SK-N-SH treated with all-trans-retinoic acid at 6 μM for 48 hours (cell line): ENCODE measurements around the gene GRK5.

Source experiments
- ATAC-seq: fragments of 200-7000 bp; cut with Tn5 transposase; 3 replicates; pipeline ENCODE4 v1.9.1; 2020; ENCODE audit warnings: mild to moderate bottlenecking, moderate library complexity
- ARNTL ChIP-seq: fragments of 450-650 bp; formaldehyde crosslinking; IDR thresholded peaks from 2 replicates; pipeline ENCODE4 v1.5.0; 2020; ENCODE audit warnings: low read depth, mild to moderate bottlenecking, moderate library complexity, borderline replicate concordance
- BACH2 ChIP-seq: fragments of 250-450 bp; sonication (Bioruptor Pico); IDR thresholded peaks from 2 replicates; pipeline ENCODE4 v1.9.0; 2021; ENCODE audit warnings: mild to moderate bottlenecking, borderline replicate concordance
- CREB5 ChIP-seq: fragments of 250-450 bp; sonication (Bioruptor Pico); IDR thresholded peaks from 2 replicates; pipeline ENCODE4 v1.5.1; 2020; ENCODE audit warnings: low read depth, mild to moderate bottlenecking, moderate library complexity
- CSDC2 ChIP-seq: fragments of 250-450 bp; sonication (Bioruptor Pico); IDR thresholded peaks from 2 replicates; pipeline ENCODE4 v1.5.0; 2020; ENCODE audit warnings: mild to moderate bottlenecking, moderate library complexity
- CSRNP3 ChIP-seq: fragments of 250-450 bp; sonication (Bioruptor Pico); IDR thresholded peaks from 2 replicates; pipeline ENCODE4 v1.5.1; 2021; ENCODE audit warnings: mild to moderate bottlenecking, moderate library complexity
- ESRRG ChIP-seq: fragments of 250-450 bp; sonication (Bioruptor Pico); IDR thresholded peaks from 2 replicates; pipeline ENCODE4 v1.6.1; 2021; ENCODE audit warnings: mild to moderate bottlenecking
- GLIS3 ChIP-seq: fragments of 250-450 bp; sonication (Bioruptor Pico); IDR thresholded peaks from 2 replicates; pipeline ENCODE4 v1.5.0; 2020; ENCODE audit warnings: mild to moderate bottlenecking, moderate library complexity
- ISL1 ChIP-seq: fragments of 250-450 bp; sonication (Bioruptor Pico); IDR thresholded peaks from 2 replicates; pipeline ENCODE4 v2.1.2; 2022; ENCODE audit warnings: mild to moderate bottlenecking, moderate library complexity
- OSR1 ChIP-seq: fragments of 250-450 bp; sonication (Bioruptor Pico); IDR thresholded peaks from 2 replicates; pipeline ENCODE4 v1.8.0; 2022; ENCODE audit warnings: moderate library complexity, mild to moderate bottlenecking, inconsistent platforms
- PATZ1 ChIP-seq: fragments of 250-450 bp; sonication (Bioruptor Pico); IDR thresholded peaks from 2 replicates; pipeline ENCODE4 v1.8.0; 2020; ENCODE audit warnings: mild to moderate bottlenecking, moderate library complexity, borderline replicate concordance
- POU6F1 ChIP-seq: fragments of 250-450 bp; sonication (Bioruptor Pico); IDR thresholded peaks from 2 replicates; pipeline ENCODE4 v1.8.0; 2021; ENCODE audit warnings: low read depth, mild to moderate bottlenecking, moderate library complexity, borderline replicate concordance
- PPARA ChIP-seq: fragments of 250-450 bp; sonication (Bioruptor Pico); IDR thresholded peaks from 2 replicates; pipeline ENCODE4 v1.5.0; 2020; ENCODE audit warnings: mild to moderate bottlenecking, borderline replicate concordance
- RARB ChIP-seq: fragments of 250-450 bp; sonication (Bioruptor Pico); IDR thresholded peaks from 2 replicates; pipeline ENCODE4 v1.8.0; 2021; ENCODE audit warnings: mild to moderate bottlenecking, moderate library complexity
- SNAI2 ChIP-seq: fragments of 250-450 bp; sonication (Bioruptor Pico); IDR thresholded peaks from 2 replicates; pipeline ENCODE4 v1.5.0; 2020; ENCODE audit warnings: mild to moderate bottlenecking, moderate library complexity
- TCF4 ChIP-seq: fragments of 250-450 bp; sonication (Bioruptor Pico); IDR thresholded peaks from 2 replicates; pipeline ENCODE4 v1.8.0; 2021; ENCODE audit warnings: mild to moderate bottlenecking, moderate library complexity, borderline replicate concordance
- TSHZ2 ChIP-seq: fragments of 250-450 bp; sonication (Bioruptor Pico); IDR thresholded peaks from 2 replicates; pipeline ENCODE4 v1.5.0; 2020; ENCODE audit warnings: mild to moderate bottlenecking, moderate library complexity
- ZC3H10 ChIP-seq: fragments of 250-450 bp; sonication (Bioruptor Pico); IDR thresholded peaks from 2 replicates; pipeline ENCODE4 v1.5.1; 2021; ENCODE audit warnings: mild to moderate bottlenecking, moderate library complexity
- ZFP3 ChIP-seq: fragments of 250-450 bp; sonication (Bioruptor Pico); IDR thresholded peaks from 2 replicates; pipeline ENCODE4 v1.5.0; 2020; ENCODE audit warnings: mild to moderate bottlenecking, moderate library complexity
- ZFP30 ChIP-seq: fragments of 450-650 bp; formaldehyde crosslinking; IDR thresholded peaks from 2 replicates; pipeline ENCODE4 v1.5.0; 2022; ENCODE audit warnings: mild to moderate bottlenecking, moderate library complexity
- ZNF565 ChIP-seq: fragments of 450-650 bp; formaldehyde crosslinking; conservative IDR thresholded peaks from 2 replicates; pipeline ENCODE4 v1.5.0; 2020; ENCODE audit warnings: low read depth, mild to moderate bottlenecking, moderate library complexity
- ZNF8 ChIP-seq: fragments of 450-650 bp; formaldehyde crosslinking; IDR thresholded peaks from 2 replicates; pipeline ENCODE4 v1.5.0; 2020; ENCODE audit warnings: mild to moderate bottlenecking, moderate library complexity

GRK5 gene

GRCh38 chr10:119243967-119244366 is 36.6 kb downstream of the GRK5 start (continued):
- TF ChIP-seq PATZ1 (CRISPR knock-in tag), result no peak
- no peak for TF ChIP-seq GLIS3 (CRISPR knock-in tag)
- no peak for TF ChIP-seq ZC3H10 (CRISPR knock-in tag)
- TF ChIP-seq PPARA (CRISPR knock-in tag), result no peak
- no peak for TF ChIP-seq CREB5 (CRISPR knock-in tag)
- TF ChIP-seq, all 23 proteins: peak for 0

- ATAC-seq, result no peak
- TF ChIP-seq TCF4 (CRISPR knock-in tag) (no peak), ZFP3 (no peak), ESRRG (CRISPR knock-in tag) (no peak), PPARA (CRISPR knock-in tag) (no peak), BACH2 (CRISPR knock-in tag) (no peak), ARNTL (CRISPR knock-in tag) (no peak), ZC3H10 (CRISPR knock-in tag) (no peak), TSHZ2 (CRISPR knock-in tag) (no peak), RARB (CRISPR knock-in tag) (no peak), PATZ1 (CRISPR knock-in tag) (no peak), ZNF565 (no peak)
Observed at GRCh38 chr10:119245272-119245671, 37.9 kb downstream of the GRK5 start.

- ATAC-seq, result peak; percentile 58
- TF ChIP-seq ISL1 (CRISPR knock-in tag) (peak; percentile 49), ARNTL (CRISPR knock-in tag) (no peak)
- TF ChIP-seq, all 23 proteins: peak for 1
Observed at GRCh38 chr10:119246862-119247549, 39.6 kb downstream of the GRK5 start.

- ATAC-seq, result no peak
- no peak for TF ChIP-seq ARNTL (CRISPR knock-in tag)
- TF ChIP-seq SNAI2, result no peak
- TF ChIP-seq CREB5 (CRISPR knock-in tag), result no peak
- no peak for TF ChIP-seq CSRNP3 (CRISPR knock-in tag)
- no peak for TF ChIP-seq POU6F1 (CRISPR knock-in tag)
- no peak for TF ChIP-seq RARB (CRISPR knock-in tag)
- no peak for TF ChIP-seq PATZ1 (CRISPR knock-in tag)
- TF ChIP-seq TCF4 (CRISPR knock-in tag), result no peak
- TF ChIP-seq CSDC2, result no peak
- TF ChIP-seq ZFP30 (CRISPR knock-in tag), result no peak
- no peak for TF ChIP-seq ZFP3
- no peak for TF ChIP-seq ZNF8
- TF ChIP-seq OSR1 (CRISPR knock-in tag), result no peak
- no peak for TF ChIP-seq BACH2 (CRISPR knock-in tag)
Observed at GRCh38 chr10:119247550-119247894, 40.2 kb downstream of the GRK5 start.
